ENCODE results near the gene GRIK1.

GRIK1 gene

DNA sequence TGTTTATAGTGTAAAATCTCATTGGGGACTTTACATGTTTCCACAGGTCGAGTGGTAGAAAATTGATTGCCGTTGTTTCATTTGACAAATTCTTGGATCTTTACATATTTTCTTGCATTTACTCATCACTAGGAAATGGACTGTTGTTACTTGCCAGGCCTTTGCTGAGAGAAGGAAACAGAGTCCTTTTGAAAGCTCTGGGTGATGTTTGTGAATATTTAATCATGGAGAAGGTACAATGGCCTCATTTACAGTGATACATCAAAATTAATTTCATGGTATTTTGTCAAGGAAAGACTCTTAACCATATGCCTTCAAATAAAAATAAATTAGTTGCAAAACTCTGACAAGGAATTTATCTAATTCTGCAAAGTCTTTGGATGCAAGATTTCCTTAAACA lies 198.0 kb downstream of the GRIK1 start:
- Histone ChIP-seq H3K4me1 (ENCODE audit: insufficient read depth, low read length, severe bottlenecking) (no peaks in the 10 kb centered on the region), H3K4me3 (ENCODE audit: low read depth, low read length, poor library complexity, severe bottlenecking) (no peak overlapping the region), H3F3A (ENCODE audit: insufficient read depth, low read length) (no peaks in the 10 kb centered on the region), H2AFZ (ENCODE audit: low read length) (no peak overlapping the region), H3K9ac (ENCODE audit: low read length) (no peak overlapping the region), H3K36me3 (ENCODE audit: insufficient read depth, low read length) (no peaks in the 10 kb centered on the region), H3K9me3 (ENCODE audit: low read length) (no peaks in the 10 kb centered on the region), H3K27ac (ENCODE audit: low read depth, low read length, poor library complexity, severe bottlenecking) (no peak overlapping the region), H3K27me3 (ENCODE audit: insufficient read depth, low read length) (no peaks in the 10 kb centered on the region), H4K20me1 (ENCODE audit: insufficient read depth, low read length) (no peaks in the 10 kb centered on the region), H3K4me2 (ENCODE audit: low read length) (no peak overlapping the region), H3K79me2 (ENCODE audit: insufficient read depth, low read length) (no peaks in the 10 kb centered on the region), H3K9me2 (ENCODE audit: low read depth, low read length) (no peaks in the 10 kb centered on the region)
- TF ChIP-seq, protein P1, sequence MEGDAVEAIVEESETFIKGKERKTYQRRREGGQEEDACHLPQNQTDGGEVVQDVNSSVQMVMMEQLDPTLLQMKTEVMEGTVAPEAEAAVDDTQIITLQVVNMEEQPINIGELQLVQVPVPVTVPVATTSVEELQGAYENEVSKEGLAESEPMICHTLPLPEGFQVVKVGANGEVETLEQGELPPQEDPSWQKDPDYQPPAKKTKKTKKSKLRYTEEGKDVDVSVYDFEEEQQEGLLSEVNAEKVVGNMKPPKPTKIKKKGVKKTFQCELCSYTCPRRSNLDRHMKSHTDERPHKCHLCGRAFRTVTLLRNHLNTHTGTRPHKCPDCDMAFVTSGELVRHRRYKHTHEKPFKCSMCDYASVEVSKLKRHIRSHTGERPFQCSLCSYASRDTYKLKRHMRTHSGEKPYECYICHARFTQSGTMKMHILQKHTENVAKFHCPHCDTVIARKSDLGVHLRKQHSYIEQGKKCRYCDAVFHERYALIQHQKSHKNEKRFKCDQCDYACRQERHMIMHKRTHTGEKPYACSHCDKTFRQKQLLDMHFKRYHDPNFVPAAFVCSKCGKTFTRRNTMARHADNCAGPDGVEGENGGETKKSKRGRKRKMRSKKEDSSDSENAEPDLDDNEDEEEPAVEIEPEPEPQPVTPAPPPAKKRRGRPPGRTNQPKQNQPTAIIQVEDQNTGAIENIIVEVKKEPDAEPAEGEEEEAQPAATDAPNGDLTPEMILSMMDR (IDR thresholded peaks at IDR 0.05; ENCODE audit: low read length): no peak
- no peak for TF ChIP-seq EZH2 (IDR thresholded peaks at IDR 0.05; ENCODE audit: borderline replicate concordance, low read length)

DNA sequence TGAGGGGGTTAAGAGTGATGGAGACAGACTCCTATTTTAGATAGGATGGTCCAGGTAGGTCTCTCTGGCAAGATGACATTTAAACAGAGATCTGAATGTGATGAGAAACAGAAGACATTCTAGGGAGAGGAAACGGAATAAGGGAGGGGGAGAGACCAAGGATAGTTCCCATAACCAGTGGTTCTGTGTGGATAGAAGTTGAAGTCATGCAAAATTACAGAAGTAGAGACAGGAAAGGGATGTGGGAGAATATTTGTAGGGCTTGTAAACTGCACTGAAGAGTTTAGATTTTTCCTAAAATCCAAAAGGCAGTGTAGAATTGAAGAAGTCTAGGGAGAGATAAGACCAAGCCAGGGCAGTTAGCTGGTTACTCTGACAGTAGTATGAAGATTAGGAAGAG lies 200.6 kb downstream of the GRIK1 start:
- Histone ChIP-seq H3F3A (ENCODE audit: insufficient read depth, low read length) (no peaks in the 10 kb centered on the region), H3K4me1 (ENCODE audit: insufficient read depth, low read length, severe bottlenecking) (no peaks in the 10 kb centered on the region), H3K9ac (ENCODE audit: low read length) (no peak overlapping the region), H3K4me3 (ENCODE audit: low read depth, low read length, poor library complexity, severe bottlenecking) (no peak overlapping the region), H3K9me3 (ENCODE audit: low read length) (no peaks in the 10 kb centered on the region), H4K20me1 (ENCODE audit: insufficient read depth, low read length) (no peaks in the 10 kb centered on the region), H3K36me3 (ENCODE audit: insufficient read depth, low read length) (no peaks in the 10 kb centered on the region), H2AFZ (ENCODE audit: low read length) (no peak overlapping the region), H3K79me2 (ENCODE audit: insufficient read depth, low read length) (no peaks in the 10 kb centered on the region), H3K4me2 (ENCODE audit: low read length) (no peak overlapping the region), H3K27ac (ENCODE audit: low read depth, low read length, poor library complexity, severe bottlenecking) (no peak overlapping the region), H3K27me3 (ENCODE audit: insufficient read depth, low read length) (no peaks in the 10 kb centered on the region), H3K9me2 (ENCODE audit: low read depth, low read length) (no peaks in the 10 kb centered on the region)
- TF ChIP-seq EZH2 (IDR thresholded peaks at IDR 0.05; ENCODE audit: borderline replicate concordance, low read length): no peak
- TF ChIP-seq, protein P1 (IDR thresholded peaks at IDR 0.05; ENCODE audit: low read length): no peak

DNA sequence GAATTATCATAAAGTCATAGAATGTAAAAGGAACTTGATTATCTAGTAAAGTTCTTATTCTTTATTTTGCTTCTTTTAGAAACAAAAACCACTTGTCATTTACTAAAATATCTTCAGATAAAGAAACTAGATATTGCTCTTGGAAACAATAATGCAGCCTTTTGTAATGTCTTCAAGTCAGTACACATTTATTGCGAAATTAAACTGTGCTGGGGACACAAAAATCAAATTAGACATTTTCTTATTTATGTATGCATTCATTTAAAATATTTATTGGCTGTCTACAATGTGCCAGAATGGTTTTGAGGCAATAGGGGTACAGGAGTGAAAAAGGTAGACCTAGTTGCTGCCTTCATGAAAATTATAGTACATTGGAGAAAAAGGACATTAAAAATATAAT lies 201.1 kb downstream of the GRIK1 start:
- Histone ChIP-seq H3K9me3 (ENCODE audit: low read length) (no peaks in the 10 kb centered on the region), H3K36me3 (ENCODE audit: insufficient read depth, low read length) (no peaks in the 10 kb centered on the region), H3K27ac (ENCODE audit: low read depth, low read length, poor library complexity, severe bottlenecking) (no peak overlapping the region), H3K9me2 (ENCODE audit: low read depth, low read length) (no peaks in the 10 kb centered on the region), H3K4me2 (ENCODE audit: low read length) (no peak overlapping the region), H3K9ac (ENCODE audit: low read length) (no peak overlapping the region), H3K27me3 (ENCODE audit: insufficient read depth, low read length) (no peaks in the 10 kb centered on the region), H3F3A (ENCODE audit: insufficient read depth, low read length) (no peaks in the 10 kb centered on the region), H2AFZ (ENCODE audit: low read length) (no peak overlapping the region), H4K20me1 (ENCODE audit: insufficient read depth, low read length) (no peaks in the 10 kb centered on the region), H3K4me3 (ENCODE audit: low read depth, low read length, poor library complexity, severe bottlenecking) (no peak overlapping the region), H3K4me1 (ENCODE audit: insufficient read depth, low read length, severe bottlenecking) (no peaks in the 10 kb centered on the region), H3K79me2 (ENCODE audit: insufficient read depth, low read length) (no peaks in the 10 kb centered on the region)
- TF ChIP-seq, protein P1 (IDR thresholded peaks at IDR 0.05; ENCODE audit: low read length): no peak
- TF ChIP-seq EZH2 (IDR thresholded peaks at IDR 0.05; ENCODE audit: borderline replicate concordance, low read length): no peak
